DND-41 (cell line): ENCODE results near the gene DPH6.

Experiments used
- EZH2 ChIP-seq: IDR thresholded peaks from 3 replicates; pipeline ENCODE4 v1.6.1; 2012; ENCODE audit warnings: borderline replicate concordance, low read depth, mild to moderate bottlenecking, moderate library complexity, low read length, inconsistent platforms; ENCODE audit not compliant: severe bottlenecking
- TF ChIP-seq, protein P1 (sequence below): IDR thresholded peaks from 2 replicates; pipeline ENCODE4 v1.5.1; 2012; ENCODE audit warnings: borderline replicate concordance, low read length, moderate library complexity, mild to moderate bottlenecking; ENCODE audit not compliant: poor library complexity, severe bottlenecking; ENCODE audit errors: extremely low read depth

DNA sequence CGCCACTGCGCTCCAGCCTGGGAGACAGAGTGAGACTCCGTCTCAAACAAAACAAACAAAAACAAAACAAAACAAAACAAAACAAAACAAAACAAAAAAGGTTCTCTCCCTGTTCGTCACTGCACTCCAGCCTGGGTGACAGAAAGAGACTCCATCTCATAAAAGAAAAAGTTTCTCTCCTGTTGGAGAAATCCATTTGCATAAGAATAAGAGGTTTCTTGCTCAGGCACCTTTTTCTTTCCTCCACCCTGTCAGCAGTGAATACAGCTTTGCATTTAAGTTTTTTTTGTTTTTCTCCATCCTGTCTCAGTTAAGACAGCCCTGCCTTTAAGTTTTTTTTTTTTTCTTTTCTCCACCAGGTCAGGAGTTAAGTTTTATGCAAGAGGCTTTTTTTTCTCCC lies 109.5 kb downstream of the DPH6 start:
- TF ChIP-seq, protein P1, sequence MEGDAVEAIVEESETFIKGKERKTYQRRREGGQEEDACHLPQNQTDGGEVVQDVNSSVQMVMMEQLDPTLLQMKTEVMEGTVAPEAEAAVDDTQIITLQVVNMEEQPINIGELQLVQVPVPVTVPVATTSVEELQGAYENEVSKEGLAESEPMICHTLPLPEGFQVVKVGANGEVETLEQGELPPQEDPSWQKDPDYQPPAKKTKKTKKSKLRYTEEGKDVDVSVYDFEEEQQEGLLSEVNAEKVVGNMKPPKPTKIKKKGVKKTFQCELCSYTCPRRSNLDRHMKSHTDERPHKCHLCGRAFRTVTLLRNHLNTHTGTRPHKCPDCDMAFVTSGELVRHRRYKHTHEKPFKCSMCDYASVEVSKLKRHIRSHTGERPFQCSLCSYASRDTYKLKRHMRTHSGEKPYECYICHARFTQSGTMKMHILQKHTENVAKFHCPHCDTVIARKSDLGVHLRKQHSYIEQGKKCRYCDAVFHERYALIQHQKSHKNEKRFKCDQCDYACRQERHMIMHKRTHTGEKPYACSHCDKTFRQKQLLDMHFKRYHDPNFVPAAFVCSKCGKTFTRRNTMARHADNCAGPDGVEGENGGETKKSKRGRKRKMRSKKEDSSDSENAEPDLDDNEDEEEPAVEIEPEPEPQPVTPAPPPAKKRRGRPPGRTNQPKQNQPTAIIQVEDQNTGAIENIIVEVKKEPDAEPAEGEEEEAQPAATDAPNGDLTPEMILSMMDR = no peak
- TF ChIP-seq EZH2 = no peak
